Psoas muscle (tissue), 8 donors: ENCODE data around the gene SUGP2. TPM values are rescaled to one million over a fixed set of nuclear protein-coding genes. Genes with fewer than 3 reads are reported as not detected.
A peak's percentile ranks its signal among the peaks of the same experiment; 100 is the strongest.

Experiments
- ATAC-seq, 4 donors: fragments of 200-7000 bp; cut with Tn5 transposase; one replicate each; pipeline ENCODE4 v1.9.1; 2020; ENCODE audit warnings: moderate library complexity in 3 of 4, mild to moderate bottlenecking in 2 of 4
- DNase-seq, 2 donors: peaks; one replicate each; pipeline ENCODE4 v3.0.0-alpha.2; 2020
- H3K27ac ChIP-seq: fragments of 200-600 bp; one replicate; pipeline ENCODE4 v1.8.0; 2022
- H3K27me3 ChIP-seq, 3 donors: fragments of 200-600 bp in 1 of 3; one replicate each; pipeline versions ENCODE4 v1.6.1 to v1.8.0; 2013 to 2022; ENCODE audit warnings: low read length in 2 of 3, mild to moderate bottlenecking in 2 of 3, moderate library complexity in 1 of 3; ENCODE audit not compliant: insufficient read depth in 3 of 3
- H3K36me3 ChIP-seq, 2 donors: fragments of 200-600 bp in 1 of 2; one replicate each; pipeline versions ENCODE4 v1.6.1 to v1.8.0; 2013 to 2022; ENCODE audit warnings: low read depth in 1 of 2, mild to moderate bottlenecking in 1 of 2, moderate library complexity in 1 of 2; ENCODE audit not compliant: insufficient read depth in 1 of 2
- H3K4me1 ChIP-seq: fragments of 200-600 bp; one replicate; pipeline ENCODE4 v1.8.0; 2022
- H3K4me3 ChIP-seq: fragments of 200-600 bp; one replicate; pipeline ENCODE4 v1.8.0; 2022; ENCODE audit warnings: mild to moderate bottlenecking
- H3K9me3 ChIP-seq: fragments of 200-600 bp; one replicate; pipeline ENCODE4 v1.8.0; 2022
- CTCF ChIP-seq: fragments of 200-600 bp; IDR thresholded peaks from one replicate; pipeline ENCODE4 v1.8.0; 2022; ENCODE audit warnings: antibody characterized with exemption
- WGBS, 3 donors: extraction: QIAGEN DNeasy Blood & Tissue Kit; methylation state at CpG; one replicate each; pipeline versions ENCODE4 v1.1.6 to v1.1.7; 2013; 5-methylcytosine and 5-hydroxymethylcytosine counted together
- intact Hi-C, 2 donors: fragments of 100-400 bp; cut with DNase I; formaldehyde crosslinking; loops; one replicate each; pipeline versions ENCODE4 v1.11.0 to v1.14.2; 2022
- polyA plus RNA-seq, 3 donors: library from polyadenylated mRNA; stranded (reverse); fragments of 200-250 nt; gene quantifications; one replicate each; pipeline ENCODE4 v1.2.3, GENCODE V29; 2013
- total RNA-seq, 4 donors: library from RNA; stranded (reverse); fragmentation: NEBNext Ultra II Directional in 2 of 4; extraction: Animal tissue kit (Norgen Biotek cat#: 25700) in 2 of 4; gene quantifications; one replicate each; pipeline versions ENCODE4 v1.2.1 to v1.2.4, GENCODE V29; 2021 to 2023
- donor health status: healthy with polysubstance abuse.
- donor health status: DM: no; HTN: no; CAD: no; lungs with moderate emphysema.
- donor health status: Bipolar disorder and iron deficiency.
- donor health status: healthy.
- donor health status: DM: yes; HTN: yes; CAD: no.
- donor health status: DM: no; HTN: no; CAD: no.
- donor health status: DM: no; HTN: no; CAD: no.
- donor health status: DM: yes; HTN: yes; CAD: no.

The SUGP2 gene
- total and polyA plus RNA-seq, 7 donors, result 31.8 to 53.3 (median 43.9) TPM

- Histone ChIP-seq H3K27me3 (no peaks in the 10 kb centered on the region), H3K27ac (no peak overlapping the region), H3K9me3 (no peaks in the 10 kb centered on the region), H3K36me3 (peaks cover 13 to 91% of the 10 kb centered on the region in 2 donors), H3K4me3 (no peak overlapping the region), H3K4me1 (peaks cover 15% of the 10 kb centered on the region)
- ATAC-seq (no peak), DNase-seq (no peak)
- intact Hi-C loops, result no loop called here
- no peak for TF ChIP-seq CTCF
- 95 to 97% (median 97%) methylated on average over 5 of the region's 5 CpGs for WGBS, 3 donors
Measured at GRCh38 chr19:19010551-19010950, 22.8 kb downstream of the SUGP2 start.

- DNase-seq (no peak), ATAC-seq (no peak)
- Histone ChIP-seq H3K4me3 (no peak overlapping the region), H3K27ac (no peak overlapping the region), H3K36me3 (peaks cover 10 to 92% of the 10 kb centered on the region in 2 donors), H3K4me1 (peaks cover 15% of the 10 kb centered on the region), H3K27me3 (no peaks in the 10 kb centered on the region), H3K9me3 (no peaks in the 10 kb centered on the region)
- intact Hi-C loops, result no loop called here
- 94 to 95% (median 95%) methylated on average over 13 to 18 of the region's 18 CpGs for WGBS, 3 donors
- no peak for TF ChIP-seq CTCF
Measured at GRCh38 chr19:19009951-19010350, 23.4 kb downstream of the SUGP2 start.

DNA sequence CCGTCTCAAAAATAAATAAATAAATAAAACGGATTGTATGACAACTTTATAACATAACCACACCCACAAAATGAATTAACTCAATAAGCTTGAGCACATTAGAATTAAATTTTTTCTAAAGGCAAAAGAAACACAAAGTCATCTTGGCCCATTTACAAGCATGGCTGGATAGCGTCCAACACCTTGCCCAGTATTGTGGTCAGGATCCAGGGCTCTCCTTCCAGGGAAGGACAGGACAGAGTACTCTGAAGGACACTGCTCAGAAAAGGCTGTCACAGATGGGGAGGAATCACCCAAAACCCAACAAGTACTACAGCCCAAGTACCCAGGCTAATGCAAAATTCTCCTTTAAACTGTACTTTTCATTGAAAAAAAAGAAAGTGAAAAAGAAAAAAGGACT is 27.1 kb downstream of the SUGP2 start:
- Histone ChIP-seq H3K36me3 (peaks cover 13 to 91% of the 10 kb centered on the region in 2 donors), H3K4me3 (no peak overlapping the region), H3K27ac (no peak overlapping the region), H3K9me3 (no peaks in the 10 kb centered on the region), H3K4me1 (peaks cover 7% of the 10 kb centered on the region), H3K27me3 (no peaks in the 10 kb centered on the region)
- 39 to 67% (median 49%) methylated on average over 3 of the region's 3 CpGs for WGBS, 3 donors
- TF ChIP-seq CTCF, result no peak
- ATAC-seq, result peak in 1 of 4 donors; percentile 48
- intact Hi-C loops, result no loop called here
- no peak for DNase-seq

GRCh38 chr19:19004144-19004543 is 29.2 kb downstream of the SUGP2 start:
- H3K4me3 ChIP-seq, result no peak overlapping the region
- H3K36me3 ChIP-seq, result peaks cover 7 to 88% of the 10 kb centered on the region in 2 donors
- H3K4me1 ChIP-seq, result peaks cover 6% of the 10 kb centered on the region
- WGBS, 3 donors, result 89 to 91% (median 90%) methylated on average over 17 to 18 of the region's 18 CpGs
- TF ChIP-seq CTCF, result no peak
- DNase-seq (no peak), ATAC-seq (no peak)
- H3K27me3 ChIP-seq, result no peaks in the 10 kb centered on the region
- no peaks in the 10 kb centered on the region for H3K9me3 ChIP-seq
- H3K27ac ChIP-seq, result no peak overlapping the region
- intact Hi-C loops, result no loop called here

- no peak for ATAC-seq
- Histone ChIP-seq H3K9me3 (no peaks in the 10 kb centered on the region), H3K4me1 (no peaks in the 10 kb centered on the region), H3K36me3 (peaks cover 3 to 91% of the 10 kb centered on the region in 2 donors), H3K27me3 (no peaks in the 10 kb centered on the region), H3K27ac (no peak overlapping the region), H3K4me3 (no peak overlapping the region)
- DNase-seq, result no peak
- intact Hi-C loops, result no loop called here
- TF ChIP-seq CTCF, result no peak
- WGBS, 3 donors, result 82 to 85% (median 84%) methylated on average over 11 of the region's 11 CpGs
Measured at GRCh38 chr19:18999896-19000620, 33.3 kb downstream of the SUGP2 start.
